HG03439 (cell line): ENCODE data around the gene RHOBTB1.
"Not testable (repeated sequence)": the region's sequence is repeated elsewhere in the genome, so short reads cannot be mapped to it uniquely, and the experiment has no call there.

Experiments
- ATAC-seq: cut with Tn5 transposase; IDR thresholded peaks from one replicate; pipeline ENCODE4 v1.9.1; 2021; ENCODE audit warnings: mild to moderate bottlenecking, moderate library complexity; ENCODE audit not compliant: unreplicated experiment

The RHOBTB1 gene

GRCh38 chr10:60869652-60870415 is 74.2 kb downstream of the RHOBTB1 start:
- no peak for ATAC-seq

- no peak for ATAC-seq
These were observed 75.0 kb downstream of the RHOBTB1 start for GRCh38 chr10:60868946-60869345.

- ATAC-seq = no peak
These were observed 78.7 kb downstream of the RHOBTB1 start for GRCh38 chr10:60865198-60865783.

- ATAC-seq = no peak
These were observed 80.2 kb downstream of the RHOBTB1 start for GRCh38 chr10:60863796-60864195.

- ATAC-seq = no peak
These were observed 81.5 kb downstream of the RHOBTB1 start for GRCh38 chr10:60862517-60862916.

GRCh38 chr10:60856405-60856804 is 87.6 kb downstream of the RHOBTB1 start:
- ATAC-seq = no peak

- ATAC-seq = no peak
These were observed 90.3 kb downstream of the RHOBTB1 start for GRCh38 chr10:60853637-60854036.

GRCh38 chr10:60853107-60853506 is 90.9 kb downstream of the RHOBTB1 start:
- ATAC-seq = no peak

- no peak for ATAC-seq
These were observed 94.2 kb downstream of the RHOBTB1 start for GRCh38 chr10:60849740-60850139.

- no peak for ATAC-seq
These were observed 94.8 kb downstream of the RHOBTB1 start for GRCh38 chr10:60849217-60849616.

- no peak for ATAC-seq
These were observed 95.3 kb downstream of the RHOBTB1 start for GRCh38 chr10:60848680-60849079.

- no peak for ATAC-seq
These were observed 95.9 kb downstream of the RHOBTB1 start for GRCh38 chr10:60848126-60848525.

- no peak for ATAC-seq
These were observed 97.8 kb downstream of the RHOBTB1 start for GRCh38 chr10:60846173-60846572.

- no peak for ATAC-seq
These were observed 98.9 kb downstream of the RHOBTB1 start for GRCh38 chr10:60845038-60845437.

- no peak for ATAC-seq
These were observed 101.3 kb downstream of the RHOBTB1 start for GRCh38 chr10:60842694-60843093.

GRCh38 chr10:60841227-60841626 is 102.8 kb downstream of the RHOBTB1 start:
- ATAC-seq = not testable (repeated sequence)

- no peak for ATAC-seq
These were observed 108.9 kb downstream of the RHOBTB1 start for GRCh38 chr10:60835049-60835448.

- ATAC-seq = no peak
These were observed 109.6 kb downstream of the RHOBTB1 start for GRCh38 chr10:60834401-60834800.

- not testable (repeated sequence) for ATAC-seq
These were observed 111.8 kb downstream of the RHOBTB1 start for GRCh38 chr10:60832136-60832535.

- no peak for ATAC-seq
These were observed 115.5 kb downstream of the RHOBTB1 start for GRCh38 chr10:60828489-60828852.

GRCh38 chr10:60827791-60828488 is 116.0 kb downstream of the RHOBTB1 start:
- no peak for ATAC-seq

GRCh38 chr10:60825520-60825919 is 118.5 kb downstream of the RHOBTB1 start:
- no peak for ATAC-seq
